ENCODE data around the gene RNF19B. TPM values are rescaled to one million over a fixed set of nuclear protein-coding genes. Genes with fewer than 3 reads are reported as not detected.

The RNF19B gene
- total RNA-seq, 2 donors from 2014 or later: 7.5 to 19.8 TPM

DNA sequence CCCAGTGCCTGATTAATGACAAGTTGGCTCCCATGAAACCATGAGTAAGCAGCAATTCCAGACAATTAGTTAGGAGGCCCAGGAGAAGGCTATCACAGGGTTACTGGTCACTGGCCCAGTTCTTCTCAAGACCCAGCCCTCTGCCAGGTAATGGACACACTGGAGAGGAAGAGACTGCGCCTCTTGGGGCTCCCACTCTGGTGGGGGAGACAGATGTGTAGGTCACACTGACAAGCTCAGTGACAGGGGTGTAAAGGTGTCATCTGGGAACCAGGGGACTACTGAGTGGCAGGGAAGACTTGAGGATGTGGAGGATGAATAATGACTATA, 73.4 kb downstream of the RNF19B start:
- intact Hi-C loops (cut with DNase I): no loop called here
- DNase-seq (no peak), ATAC-seq (no peak)
- H3K9me3 ChIP-seq: no peaks in the 10 kb centered on the region
- H3K4me1 ChIP-seq: peaks cover 20% of the 10 kb centered on the region
- no peaks in the 10 kb centered on the region for H3K36me3 ChIP-seq (replicated peaks in 1 of 2; ENCODE audit: insufficient read depth in 1 of 2, low read depth in 2 of 2)
- no peak overlapping the region for H3K27ac ChIP-seq
- H3K27me3 ChIP-seq: peaks cover 0 to 7% of the 10 kb centered on the region in 2 donors
- no peak overlapping the region for H3K4me3 ChIP-seq
- 100% methylated on average over 1 of the region's 1 CpG for WGBS, 2 donors
- TF ChIP-seq, protein P1, sequence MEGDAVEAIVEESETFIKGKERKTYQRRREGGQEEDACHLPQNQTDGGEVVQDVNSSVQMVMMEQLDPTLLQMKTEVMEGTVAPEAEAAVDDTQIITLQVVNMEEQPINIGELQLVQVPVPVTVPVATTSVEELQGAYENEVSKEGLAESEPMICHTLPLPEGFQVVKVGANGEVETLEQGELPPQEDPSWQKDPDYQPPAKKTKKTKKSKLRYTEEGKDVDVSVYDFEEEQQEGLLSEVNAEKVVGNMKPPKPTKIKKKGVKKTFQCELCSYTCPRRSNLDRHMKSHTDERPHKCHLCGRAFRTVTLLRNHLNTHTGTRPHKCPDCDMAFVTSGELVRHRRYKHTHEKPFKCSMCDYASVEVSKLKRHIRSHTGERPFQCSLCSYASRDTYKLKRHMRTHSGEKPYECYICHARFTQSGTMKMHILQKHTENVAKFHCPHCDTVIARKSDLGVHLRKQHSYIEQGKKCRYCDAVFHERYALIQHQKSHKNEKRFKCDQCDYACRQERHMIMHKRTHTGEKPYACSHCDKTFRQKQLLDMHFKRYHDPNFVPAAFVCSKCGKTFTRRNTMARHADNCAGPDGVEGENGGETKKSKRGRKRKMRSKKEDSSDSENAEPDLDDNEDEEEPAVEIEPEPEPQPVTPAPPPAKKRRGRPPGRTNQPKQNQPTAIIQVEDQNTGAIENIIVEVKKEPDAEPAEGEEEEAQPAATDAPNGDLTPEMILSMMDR (IDR thresholded peaks at IDR 0.05): no peak
- no peak for TF ChIP-seq POLR2A (IDR thresholded peaks at IDR 0.05)

DNA sequence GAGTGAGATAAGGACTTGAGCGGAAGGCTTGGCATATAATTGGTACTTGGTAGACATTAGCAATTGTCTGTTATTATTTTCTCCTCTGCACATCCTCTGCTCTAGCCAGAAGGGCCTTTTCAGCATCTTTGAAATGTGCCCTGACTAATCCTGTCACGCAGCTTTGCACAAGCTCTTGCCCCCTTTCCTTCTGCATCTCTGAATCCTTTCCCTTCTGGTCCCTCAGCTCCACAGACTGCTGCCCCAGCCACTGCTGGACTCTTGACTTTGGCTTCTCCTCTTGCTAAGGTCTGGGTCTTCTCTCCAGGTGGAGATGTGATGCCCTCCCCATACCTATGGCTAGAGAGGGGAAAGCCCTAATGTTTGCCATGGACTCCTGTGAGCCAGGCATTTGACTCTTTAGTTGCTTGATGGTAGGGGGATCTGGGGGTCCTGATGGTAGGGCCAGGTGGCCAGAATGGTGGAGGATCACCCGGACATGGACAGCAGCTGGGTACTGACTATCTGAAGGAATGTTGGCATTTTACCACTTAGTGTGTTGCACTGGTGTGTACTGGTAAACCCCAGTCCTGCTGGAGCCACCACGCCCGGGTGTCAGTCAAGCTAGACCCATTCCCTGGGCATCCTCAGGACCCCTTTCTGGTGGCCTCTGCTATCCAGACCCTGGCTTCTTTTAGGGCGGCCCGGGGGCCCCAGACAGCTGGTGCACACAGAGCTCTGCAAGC, 73.9 kb downstream of the RNF19B start:
- no peaks in the 10 kb centered on the region for H3K9me3 ChIP-seq
- ATAC-seq (no peak), DNase-seq (no peak)
- no peak overlapping the region for H3K27ac ChIP-seq
- TF ChIP-seq, protein P1 (IDR thresholded peaks at IDR 0.05): no peak
- no peak for TF ChIP-seq POLR2A (IDR thresholded peaks at IDR 0.05)
- H3K4me1 ChIP-seq: peaks cover 24% of the 10 kb centered on the region
- no peak overlapping the region for H3K4me3 ChIP-seq
- intact Hi-C loops (cut with DNase I): no loop called here
- H3K36me3 ChIP-seq (replicated peaks in 1 of 2; ENCODE audit: insufficient read depth in 1 of 2, low read depth in 2 of 2): no peaks in the 10 kb centered on the region
- H3K27me3 ChIP-seq: peaks cover 0 to 12% of the 10 kb centered on the region in 2 donors
- 60 to 77% methylated on average over 5 to 7 of the region's 7 CpGs for WGBS, 2 donors

DNA sequence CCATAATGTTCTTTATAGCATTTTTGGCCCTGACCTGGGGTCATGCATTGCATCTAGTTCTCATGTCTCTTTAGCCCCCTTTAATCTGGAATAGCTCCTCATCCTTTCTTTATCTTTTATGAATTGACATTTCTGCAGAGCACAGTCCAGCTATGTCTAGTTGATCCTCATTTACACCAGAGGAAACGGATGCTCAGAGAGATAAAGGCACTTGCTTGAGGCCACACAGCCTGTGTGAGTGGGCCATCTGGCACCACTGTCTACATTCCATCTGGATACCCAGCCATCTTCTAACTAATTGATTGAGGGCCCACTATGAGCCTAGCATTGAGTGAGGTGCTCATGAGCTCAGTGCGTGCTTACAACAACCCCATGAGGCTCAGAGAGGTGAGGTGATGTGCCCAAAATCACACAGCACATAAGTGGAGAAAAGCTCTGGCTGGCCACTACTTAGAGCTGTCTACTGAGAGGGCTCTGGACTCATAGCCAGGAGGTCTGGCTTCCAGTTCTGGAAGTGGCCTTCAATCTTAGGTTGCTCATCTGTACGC, 74.8 kb downstream of the RNF19B start:
- Histone ChIP-seq H3K4me1 (peaks cover 24% of the 10 kb centered on the region), H3K27me3 (peaks cover 0 to 14% of the 10 kb centered on the region in 2 donors), H3K4me3 (no peak overlapping the region), H3K9me3 (no peaks in the 10 kb centered on the region), H3K27ac (no peak overlapping the region), H3K36me3 (replicated peaks in 1 of 2; ENCODE audit: insufficient read depth in 1 of 2, low read depth in 2 of 2) (no peaks in the 10 kb centered on the region)
- no peak for TF ChIP-seq POLR2A (IDR thresholded peaks at IDR 0.05)
- TF ChIP-seq, protein P1 (IDR thresholded peaks at IDR 0.05): no peak
- no peak for ATAC-seq
- no peak for DNase-seq
- 81 to 84% methylated on average over 3 of the region's 3 CpGs for WGBS, 2 donors
- intact Hi-C loops (cut with DNase I): no loop called here

DNA sequence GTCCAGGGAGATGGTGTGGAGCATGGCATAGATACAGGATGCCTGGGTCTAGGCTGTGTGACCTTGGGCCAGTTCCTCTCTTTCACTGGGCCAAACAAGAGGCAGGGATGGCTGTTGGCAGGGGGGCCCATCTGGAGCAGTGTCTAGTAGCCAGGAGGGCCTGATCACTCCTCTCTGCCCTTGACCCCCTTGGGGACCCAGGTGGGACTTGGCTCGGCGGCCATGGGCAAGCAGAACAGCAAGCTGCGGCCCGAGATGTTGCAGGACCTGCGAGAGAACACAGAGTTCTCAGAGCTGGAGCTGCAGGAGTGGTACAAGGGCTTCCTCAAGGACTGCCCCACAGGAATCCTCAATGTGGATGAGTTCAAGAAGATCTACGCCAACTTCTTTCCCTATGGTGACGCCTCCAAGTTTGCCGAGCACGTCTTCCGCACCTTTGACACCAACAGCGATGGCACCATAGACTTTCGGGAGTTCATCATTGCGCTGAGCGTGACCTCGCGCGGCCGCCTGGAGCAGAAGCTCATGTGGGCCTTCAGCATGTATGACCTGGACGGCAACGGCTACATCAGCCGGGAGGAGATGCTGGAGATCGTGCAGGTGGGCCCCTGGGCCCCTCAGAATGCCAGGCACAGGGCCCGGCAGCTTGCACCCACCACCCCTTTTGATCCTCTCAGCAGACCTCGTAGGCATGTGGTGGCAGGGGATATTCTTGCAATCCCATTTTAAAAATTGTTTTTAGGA, 75.8 kb downstream of the RNF19B start:
- TF ChIP-seq, protein P1 (IDR thresholded peaks at IDR 0.05): no peak
- no peak for TF ChIP-seq POLR2A (IDR thresholded peaks at IDR 0.05)
- Histone ChIP-seq H3K27me3 (peaks cover 0 to 14% of the 10 kb centered on the region in 2 donors), H3K36me3 (replicated peaks in 1 of 2; ENCODE audit: insufficient read depth in 1 of 2, low read depth in 2 of 2) (no peaks in the 10 kb centered on the region), H3K9me3 (no peaks in the 10 kb centered on the region), H3K4me3 (no peak overlapping the region), H3K27ac (no peak overlapping the region), H3K4me1 (peaks cover 24% of the 10 kb centered on the region)
- 82 to 84% methylated on average over 22 of the region's 24 CpGs for WGBS, 2 donors
- intact Hi-C loops (cut with DNase I): no loop called here
- no peak for ATAC-seq
- DNase-seq: no peak

Data from body of pancreas (tissue), 4 donors.